Left ventricle myocardium inferior (tissue), 1 donor: Measurements from ENCODE around the gene KIF7. TPM values are rescaled to one million over a fixed set of nuclear protein-coding genes. Genes with fewer than 3 reads are reported as not detected.

ENCODE experiments used
- DNase-seq: peaks from one replicate; pipeline ENCODE4 v3.0.0-alpha.2; 2020
- H3K27ac ChIP-seq: fragments of 200-600 bp; replicated peaks from 2 replicates; pipeline ENCODE4 v1.8.0; 2021
- H3K27me3 ChIP-seq: fragments of 200-600 bp; 2 replicates; pipeline ENCODE4 v1.8.0; 2021; ENCODE audit warnings: low read depth
- H3K36me3 ChIP-seq: fragments of 200-600 bp; 2 replicates; pipeline ENCODE4 v1.8.0; 2021
- H3K4me1 ChIP-seq: fragments of 200-600 bp; 2 replicates; pipeline ENCODE4 v1.8.0; 2021
- H3K4me3 ChIP-seq: fragments of 200-600 bp; 2 replicates; pipeline ENCODE4 v1.8.0; 2021; ENCODE audit warnings: mild to moderate bottlenecking, moderate library complexity
- H3K9me3 ChIP-seq: fragments of 200-600 bp; replicated peaks from 2 replicates; pipeline ENCODE4 v1.8.0; 2021
- intact Hi-C: fragments of 100-400 bp; cut with micrococcal nuclease; formaldehyde crosslinking; loops from one replicate; pipeline ENCODE4 v1.11.0; 2022
- total RNA-seq: library from RNA; stranded (reverse); fragmentation: NEBNext Ultra II Directional; extraction: Animal tissue kit (Norgen Biotek cat#: 25700); gene quantifications from one replicate; pipeline ENCODE4 v1.2.1, GENCODE V29; 2021
- TF ChIP-seq, protein P1 (sequence below): fragments of 200-600 bp; IDR thresholded peaks from 2 replicates; pipeline ENCODE4 v1.8.0; 2021; ENCODE audit warnings: antibody characterized with exemption, mild to moderate bottlenecking, borderline replicate concordance
- donor health status: DM: no; HTN: yes; CAD: no; lungs with severe emphysema.

The KIF7 gene
- total RNA-seq, 1 donor from 2014 or later: 2.4 TPM

DNA sequence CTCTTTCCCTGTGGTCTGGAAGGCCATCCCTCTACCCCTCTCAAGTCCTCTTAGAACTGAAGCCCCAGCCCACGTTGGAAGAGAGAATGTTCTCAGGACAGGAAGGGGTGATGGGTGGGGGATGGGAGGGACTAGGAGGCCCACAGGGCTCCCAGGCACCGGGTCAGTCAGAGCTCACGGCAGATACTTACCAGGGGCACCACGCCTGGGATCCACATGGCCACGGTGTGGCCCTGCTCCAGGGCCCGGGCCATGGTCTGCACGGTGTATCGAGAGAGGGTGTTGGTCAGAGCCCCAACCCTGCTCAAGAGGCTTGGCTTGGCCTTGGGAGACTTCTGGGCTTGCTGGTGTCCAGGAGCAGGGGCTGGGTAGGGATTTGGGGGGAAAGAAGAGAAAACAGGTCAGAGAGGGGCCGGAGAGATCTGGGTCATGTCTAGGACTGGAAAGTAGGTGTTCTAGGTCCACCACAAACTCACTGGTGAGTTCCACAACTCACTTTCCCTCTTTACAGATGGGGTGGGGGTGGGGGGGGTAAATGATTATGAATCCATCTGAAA lies 14.1 kb upstream of the KIF7 start:
- DNase-seq: no peak
- Histone ChIP-seq H3K9me3 (no peaks in the 10 kb centered on the region), H3K27ac (no peak overlapping the region), H3K27me3 (no peaks in the 10 kb centered on the region), H3K36me3 (no peaks in the 10 kb centered on the region), H3K4me1 (peaks cover 17% of the 10 kb centered on the region), H3K4me3 (no peak overlapping the region)
- intact Hi-C loops: no loop called here
- TF ChIP-seq, protein P1, sequence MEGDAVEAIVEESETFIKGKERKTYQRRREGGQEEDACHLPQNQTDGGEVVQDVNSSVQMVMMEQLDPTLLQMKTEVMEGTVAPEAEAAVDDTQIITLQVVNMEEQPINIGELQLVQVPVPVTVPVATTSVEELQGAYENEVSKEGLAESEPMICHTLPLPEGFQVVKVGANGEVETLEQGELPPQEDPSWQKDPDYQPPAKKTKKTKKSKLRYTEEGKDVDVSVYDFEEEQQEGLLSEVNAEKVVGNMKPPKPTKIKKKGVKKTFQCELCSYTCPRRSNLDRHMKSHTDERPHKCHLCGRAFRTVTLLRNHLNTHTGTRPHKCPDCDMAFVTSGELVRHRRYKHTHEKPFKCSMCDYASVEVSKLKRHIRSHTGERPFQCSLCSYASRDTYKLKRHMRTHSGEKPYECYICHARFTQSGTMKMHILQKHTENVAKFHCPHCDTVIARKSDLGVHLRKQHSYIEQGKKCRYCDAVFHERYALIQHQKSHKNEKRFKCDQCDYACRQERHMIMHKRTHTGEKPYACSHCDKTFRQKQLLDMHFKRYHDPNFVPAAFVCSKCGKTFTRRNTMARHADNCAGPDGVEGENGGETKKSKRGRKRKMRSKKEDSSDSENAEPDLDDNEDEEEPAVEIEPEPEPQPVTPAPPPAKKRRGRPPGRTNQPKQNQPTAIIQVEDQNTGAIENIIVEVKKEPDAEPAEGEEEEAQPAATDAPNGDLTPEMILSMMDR: no peak

DNA sequence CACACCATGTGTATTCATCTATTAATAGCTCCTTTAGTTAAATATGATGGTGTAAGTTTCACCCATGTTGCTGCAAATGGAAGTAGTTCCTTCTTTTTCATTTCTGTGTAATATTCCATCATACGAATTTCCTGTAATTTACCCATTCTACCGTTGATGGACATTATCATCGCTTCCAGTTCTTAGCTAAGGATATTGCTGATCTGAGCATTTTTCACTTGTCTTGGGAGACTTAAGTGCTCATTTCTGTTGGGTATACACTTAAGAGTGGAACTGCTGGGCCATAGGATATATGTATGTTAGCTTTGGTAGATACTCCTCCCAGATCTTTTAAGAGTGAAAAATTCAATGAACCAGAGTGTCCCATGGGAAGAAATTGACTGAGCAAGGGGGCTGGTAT lies 12.9 kb upstream of the KIF7 start:
- Histone ChIP-seq H3K27ac (no peak overlapping the region), H3K9me3 (no peaks in the 10 kb centered on the region), H3K36me3 (no peaks in the 10 kb centered on the region), H3K4me3 (no peak overlapping the region), H3K27me3 (no peaks in the 10 kb centered on the region), H3K4me1 (peaks cover 20% of the 10 kb centered on the region)
- DNase-seq: no peak
- intact Hi-C loops: no loop called here
- TF ChIP-seq, protein P1: no peak

DNA sequence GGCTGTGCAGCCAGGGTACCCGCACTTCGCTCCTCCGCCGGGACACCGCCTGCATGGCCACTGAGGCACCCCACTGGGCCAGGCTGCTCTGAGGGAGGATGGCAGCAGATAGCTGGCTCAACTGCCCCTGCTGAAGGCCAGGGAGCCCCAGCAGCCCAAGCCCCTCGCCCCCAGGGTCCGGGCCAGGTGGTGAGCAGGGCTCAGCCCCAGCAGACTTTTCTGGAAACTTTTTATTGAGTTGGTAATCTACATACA lies 12.4 kb upstream of the KIF7 start:
- H3K4me1 ChIP-seq: peaks cover 25% of the 10 kb centered on the region
- no peak overlapping the region for H3K4me3 ChIP-seq
- H3K36me3 ChIP-seq: no peaks in the 10 kb centered on the region
- TF ChIP-seq, protein P1: no peak
- DNase-seq: no peak
- no peaks in the 10 kb centered on the region for H3K27me3 ChIP-seq
- intact Hi-C loops: no loop called here
- no peak overlapping the region for H3K27ac ChIP-seq
- no peaks in the 10 kb centered on the region for H3K9me3 ChIP-seq

DNA sequence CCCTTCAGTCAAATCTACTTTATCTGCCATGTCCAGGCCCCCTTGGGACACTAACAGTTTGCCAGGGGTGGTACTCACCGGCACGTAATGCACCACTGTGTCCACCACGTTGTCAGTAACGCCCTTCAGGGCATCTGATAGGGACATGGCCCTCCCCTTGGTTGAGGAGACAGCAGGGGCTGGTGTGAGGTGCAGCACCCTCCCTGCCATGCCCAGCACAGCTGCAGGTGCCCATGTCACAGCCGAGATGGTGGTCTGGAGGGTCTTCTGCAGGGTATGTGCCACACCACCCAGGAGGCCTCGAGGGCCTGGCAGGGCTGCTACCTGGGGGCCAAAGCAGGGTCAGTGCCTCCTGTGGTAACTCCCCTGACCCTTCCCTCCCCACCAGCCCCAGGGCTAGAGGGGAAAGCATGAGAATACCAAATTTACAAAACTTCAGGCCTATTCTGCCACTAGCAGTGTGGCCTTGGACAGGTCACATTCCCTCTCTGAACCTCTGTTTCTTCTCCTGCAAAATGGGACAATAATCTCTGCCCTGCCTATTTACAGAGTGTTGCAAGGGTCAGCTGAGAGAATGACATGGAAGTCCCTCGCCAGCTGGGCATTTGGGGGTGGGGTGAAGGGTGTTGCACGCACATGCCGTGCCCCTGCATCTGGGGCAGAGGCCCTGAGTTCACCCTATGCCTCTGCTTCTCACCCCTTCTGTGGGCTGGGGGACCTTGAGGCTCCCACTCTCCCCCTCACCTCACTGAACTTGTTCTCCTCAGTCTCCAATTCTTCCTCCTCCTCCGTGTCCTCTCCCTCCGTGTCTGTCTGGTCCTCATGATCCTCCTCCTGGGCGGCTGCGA lies 11.8 kb upstream of the KIF7 start:
- DNase-seq: no peak
- H3K4me1 ChIP-seq: peaks cover 31% of the 10 kb centered on the region
- H3K27ac ChIP-seq: peak overlapping the region; percentile 87
- H3K9me3 ChIP-seq: no peaks in the 10 kb centered on the region
- intact Hi-C loops: no loop called here
- no peaks in the 10 kb centered on the region for H3K27me3 ChIP-seq
- H3K36me3 ChIP-seq: no peaks in the 10 kb centered on the region
- TF ChIP-seq, protein P1: no peak
- H3K4me3 ChIP-seq: no peak overlapping the region

DNA sequence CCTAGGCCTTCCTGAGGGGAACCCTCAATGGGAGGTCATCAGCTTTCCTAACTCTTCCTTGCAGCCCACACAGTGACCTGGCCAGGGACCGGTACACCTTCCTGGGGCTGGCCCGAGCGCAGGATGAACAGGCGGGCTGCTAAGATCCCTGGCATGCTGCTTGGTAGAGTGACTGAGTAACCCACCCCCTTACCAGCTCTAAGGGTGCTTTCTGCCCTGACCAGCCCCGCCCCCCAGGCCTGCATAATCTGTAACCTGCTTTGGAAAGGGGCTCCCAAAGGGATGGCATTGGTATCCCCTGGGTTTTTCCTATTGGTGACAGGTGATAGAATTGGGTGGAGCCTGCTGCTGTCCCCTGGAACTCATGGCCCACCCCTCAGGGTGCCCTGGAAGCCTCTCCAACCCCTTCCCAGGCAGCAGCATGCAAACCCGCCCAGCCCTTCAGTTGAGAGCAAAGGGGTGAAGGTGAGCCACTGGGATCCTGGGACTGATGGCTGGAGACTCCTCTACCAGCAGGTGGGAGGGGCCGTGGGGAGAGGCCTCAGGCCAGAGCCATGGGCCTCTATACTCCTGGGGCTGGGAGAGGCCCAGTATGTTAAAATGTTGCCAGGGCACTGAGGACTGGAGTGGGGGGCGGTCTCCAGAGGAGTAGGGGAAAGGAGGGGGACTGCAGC lies 11.1 kb upstream of the KIF7 start:
- no peaks in the 10 kb centered on the region for H3K36me3 ChIP-seq
- H3K9me3 ChIP-seq: no peaks in the 10 kb centered on the region
- TF ChIP-seq, protein P1: no peak
- intact Hi-C loops: no loop called here
- no peaks in the 10 kb centered on the region for H3K27me3 ChIP-seq
- DNase-seq: no peak
- H3K27ac ChIP-seq: peak overlapping the region; percentile 87
- H3K4me1 ChIP-seq: peaks cover 32% of the 10 kb centered on the region
- H3K4me3 ChIP-seq: peak overlapping the region; percentile 64
